Endothelial cell of umbilical vein (primary cell): Measurements from ENCODE around the gene CREB3L2. TPM values are rescaled to one million over a fixed set of nuclear protein-coding genes. Genes with fewer than 3 reads are reported as not detected.

ENCODE experiments used
- BruUV-seq: library from RNA; stranded (reverse); fragments of 400-500 nt; replicated peaks from 2 replicates; lab custom pipeline; 2021; lab: Mats Ljungman, UMichigan
- CTCF ChIA-PET: fragments of 300-600, 350-600 bp; sonication (Branson Sonifier 250); formaldehyde crosslinking; loops from one replicate; lab custom pipeline; 2021; ENCODE audit warnings: antibody characterized with exemption, inconsistent platforms; lab: Charles Lee
- POLR2A ChIA-PET: fragments of 300-600, 350-600 bp; sonication (Branson Sonifier 250); formaldehyde crosslinking; loops from one replicate; lab custom pipeline; 2021; ENCODE audit warnings: antibody characterized with exemption, inconsistent platforms; lab: Charles Lee
- DNase-seq: peaks from one replicate; pipeline ENCODE4 v3.0.0-alpha.2; 2011; ENCODE audit warnings: low read depth, low spot score
- FAIRE-seq: peaks from 2 replicates; lab custom pipeline; 2011; peaks lifted over from hg19 to GRCh38; lab: Jason Lieb, UNC
- H2AFZ ChIP-seq: 2 replicates; pipeline ENCODE4 v1.6.0; 2012; ENCODE audit warnings: low read depth, low read length, control low read depth, inconsistent platforms
- H3K27ac ChIP-seq: 2 replicates; pipeline ENCODE4 v1.5.1; 2011; ENCODE audit warnings: low read depth, mild to moderate bottlenecking, control low read depth, low read length, moderate library complexity; ENCODE audit not compliant: insufficient read depth
- H3K27me3 ChIP-seq, 2 experiments: 2 replicates each; pipeline versions ENCODE4 v1.6.0 to v1.6.1; 2011; ENCODE audit warnings: low read length in 2 of 2, mixed read lengths in 1 of 2; ENCODE audit not compliant: control insufficient read depth in 2 of 2, insufficient read depth in 2 of 2
- H3K36me3 ChIP-seq, 2 experiments: 2 replicates in 1 of 2; 3 replicates in 1 of 2; pipeline ENCODE4 v1.5.1; 2011; ENCODE audit warnings: low read length in 2 of 2, mild to moderate bottlenecking in 1 of 2, moderate library complexity in 1 of 2; ENCODE audit not compliant: control insufficient read depth in 2 of 2, insufficient read depth in 2 of 2; ENCODE audit errors: extremely low read depth in 1 of 2
- H3K4me1 ChIP-seq: 3 replicates; pipeline ENCODE4 v1.5.1; 2011; ENCODE audit warnings: mild to moderate bottlenecking, low read length; ENCODE audit not compliant: control insufficient read depth, insufficient read depth; ENCODE audit errors: extremely low read depth
- H3K4me2 ChIP-seq: 2 replicates; pipeline ENCODE4 v1.6.1; 2011; ENCODE audit warnings: low read length, control low read depth, mixed read lengths; ENCODE audit not compliant: insufficient read depth
- H3K4me3 ChIP-seq, 3 experiments: fragments of 200-600 bp in 1 of 3; sonication (generic), shearing (Covaris generic) in 1 of 3; replicated peaks in 1 of 3; 2 replicates each; pipeline ENCODE4 v1.5.1; 2011 to 2016; ENCODE audit warnings: control low read depth in 3 of 3, low read length in 3 of 3, mild to moderate bottlenecking in 2 of 3, inconsistent platforms in 1 of 3, low read depth in 1 of 3, moderate library complexity in 1 of 3; ENCODE audit not compliant: insufficient read depth in 1 of 3
- H3K79me2 ChIP-seq: 2 replicates; pipeline ENCODE4 v1.6.0; 2012; ENCODE audit warnings: low read length, inconsistent platforms; ENCODE audit not compliant: control insufficient read depth, insufficient read depth
- H3K9ac ChIP-seq: replicated peaks from 2 replicates; pipeline ENCODE3; 2011; ENCODE audit warnings: low read length, control low read depth; ENCODE audit not compliant: insufficient read depth; ENCODE audit errors: extremely low read depth
- H3K9me1 ChIP-seq: replicated peaks from 3 replicates; pipeline ENCODE4 v1.6.0; 2011; ENCODE audit warnings: mild to moderate bottlenecking, low read length; ENCODE audit not compliant: control insufficient read depth, insufficient read depth; ENCODE audit errors: extremely low read depth
- H3K9me3 ChIP-seq: replicated peaks from 2 replicates; pipeline ENCODE4 v1.5.1; 2012; ENCODE audit warnings: low read length, inconsistent platforms; ENCODE audit not compliant: control insufficient read depth, insufficient read depth
- H4K20me1 ChIP-seq: replicated peaks from 2 replicates; pipeline ENCODE3; 2011; ENCODE audit warnings: mild to moderate bottlenecking, low read length; ENCODE audit not compliant: control insufficient read depth, insufficient read depth; ENCODE audit errors: extremely low read depth
- CTCF ChIP-seq, 2 donors: IDR thresholded peaks; 1 replicate in 1 of 2; 2 replicates in 1 of 2; pipeline ENCODE4 v1.5.1; 2011; ENCODE audit warnings: low read length in 2 of 2, mild to moderate bottlenecking in 2 of 2, moderate library complexity in 2 of 2, control low read depth in 1 of 2, inconsistent platforms in 1 of 2, low read depth in 1 of 2; ENCODE audit not compliant: insufficient read depth in 1 of 2; ENCODE audit errors: extremely low read depth in 1 of 2
- EZH2 ChIP-seq: IDR thresholded peaks from 2 replicates; pipeline ENCODE4 v1.6.1; 2012; ENCODE audit warnings: borderline replicate concordance, low read depth, mild to moderate bottlenecking, moderate library complexity, low read length, inconsistent platforms; ENCODE audit not compliant: severe bottlenecking
- FOS ChIP-seq: IDR thresholded peaks from 2 replicates; pipeline ENCODE4 v1.6.1; 2011; ENCODE audit warnings: mild to moderate bottlenecking, low read length, moderate library complexity, borderline replicate concordance; ENCODE audit not compliant: insufficient read depth
- GATA2 ChIP-seq: IDR thresholded peaks from 2 replicates; pipeline ENCODE4 v1.7.0; 2011; ENCODE audit warnings: low read depth, mild to moderate bottlenecking, moderate library complexity, mixed read lengths, low read length; ENCODE audit not compliant: insufficient read length, insufficient read depth
- JUN ChIP-seq: IDR thresholded peaks from 2 replicates; pipeline ENCODE4 v1.6.1; 2011; ENCODE audit warnings: borderline replicate concordance, low read depth; ENCODE audit not compliant: insufficient read length, insufficient read depth
- MAX ChIP-seq: IDR thresholded peaks from 2 replicates; pipeline ENCODE4 v1.6.1; 2011; ENCODE audit not compliant: insufficient read depth, insufficient read length
- MYC ChIP-seq: IDR thresholded peaks from one replicate; pipeline ENCODE4 v1.6.1; 2011; ENCODE audit warnings: mild to moderate bottlenecking, low read depth, low read length
- POLR2A ChIP-seq: IDR thresholded peaks from 2 replicates; pipeline ENCODE4 v1.6.1; 2012; ENCODE audit warnings: low read depth, mild to moderate bottlenecking, control low read depth, low read length
- POLR2AphosphoS5 ChIP-seq: IDR thresholded peaks from 2 replicates; pipeline ENCODE4 v1.6.1; 2012; ENCODE audit warnings: low read depth, mild to moderate bottlenecking, control low read depth, low read length, moderate library complexity; ENCODE audit not compliant: insufficient read depth
- dilution Hi-C: fragments of 300-500 bp; cut with MboI; formaldehyde crosslinking; loops from one replicate; pipeline ENCODE4 v1.15.0; 2019; ENCODE audit warnings: low sequenced_read_pairs; ENCODE audit not compliant: extremely low pct_ligation_motif_present
- intact Hi-C: fragments of 100-400 bp; cut with micrococcal nuclease; formaldehyde crosslinking; loops from one replicate; pipeline ENCODE4 v1.10.0; 2022
- polyA plus RNA-seq, 4 experiments: library from polyadenylated mRNA; depleted of rRNA in 3 of 4; stranded (reverse) in 3 of 4; unstranded in 1 of 4; fragments of >200 nt; gene quantifications; 2 replicates each; pipeline versions ENCODE4 v1.2.1 to v1.2.3, GENCODE V29; 2011 to 2012; ENCODE audit warnings: missing spikeins in 1 of 4
- total RNA-seq: library from RNA; stranded (reverse); gene quantifications from 2 replicates; pipeline ENCODE4 v1.2.3, GENCODE V29; 2021

CREB3L2 gene
- total and polyA plus RNA-seq, 2 donors (not counting 3 experiments of a cell fraction or from before 2014, with no cell fraction given) = 32.1 to 93.4 TPM

- ChIA-PET POLR2A (no interaction called here), CTCF (interaction anchor here (1.7 to 2.8 kb wide), 2 partner anchors 10 to 95 kb away, joined by 8 to 14 read pairs; no protein-coding TSS in a partner anchor)
- H3K27ac ChIP-seq = no peak overlapping the region
- no peak overlapping the region for H3K4me3 ChIP-seq
- no peaks in the 10 kb centered on the region for H3K27me3 ChIP-seq
- BruUV-seq = no TSS peak
- H3K4me2 ChIP-seq = no peak overlapping the region
- H3K9me1 ChIP-seq = no peaks in the 10 kb centered on the region
- TF ChIP-seq FOS = no peak
- TF ChIP-seq JUN = no peak
- no peak for TF ChIP-seq POLR2AphosphoS5
- no peak for TF ChIP-seq CTCF (IDR thresholded peaks at IDR 0.05; ENCODE audit: extremely low read depth in 1 of 2, insufficient read depth in 1 of 2, low read depth in 1 of 2, low read length in 2 of 2)
- TF ChIP-seq EZH2 = no peak
- no peak for TF ChIP-seq POLR2A
- no peak for TF ChIP-seq GATA2
- TF ChIP-seq MYC = no peak
- no peak for TF ChIP-seq MAX
- H3K9me3 ChIP-seq = no peaks in the 10 kb centered on the region
- FAIRE-seq (no peak), DNase-seq (no peak)
- dilution Hi-C loops (no loop called here), intact Hi-C loops (no loop called here)
- H3K36me3 ChIP-seq = peaks cover 5 to 14% of the 10 kb centered on the region in 2 experiments
- no peaks in the 10 kb centered on the region for H4K20me1 ChIP-seq
- no peak overlapping the region for H2AFZ ChIP-seq
- no peak overlapping the region for H3K9ac ChIP-seq
- H3K4me1 ChIP-seq = no peaks in the 10 kb centered on the region
- peaks cover 15% of the 10 kb centered on the region for H3K79me2 ChIP-seq
Observed at GRCh38 chr7:137913985-137914384, 87.9 kb downstream of the CREB3L2 start.
